Liver (tissue), 3 donors: Measurements from ENCODE around the gene SHB.

Source experiments
- ATF3 ChIP-seq: IDR thresholded peaks from 2 replicates; pipeline ENCODE4 v1.6.1; 2016; ENCODE audit warnings: antibody characterized with exemption
- EGR1 ChIP-seq, 2 donors: IDR thresholded peaks; 2 replicates each; pipeline ENCODE4 v1.6.1; 2016 to 2018; ENCODE audit warnings: antibody characterized with exemption in 2 of 2, low read depth in 2 of 2
- FOXA1 ChIP-seq: IDR thresholded peaks from 2 replicates; pipeline ENCODE4 v1.6.1; 2016; ENCODE audit warnings: antibody characterized with exemption
- HNF4G ChIP-seq: IDR thresholded peaks from 2 replicates; pipeline ENCODE4 v1.6.1; 2016; ENCODE audit warnings: antibody characterized with exemption
- RAD21 ChIP-seq, 2 donors: IDR thresholded peaks; 2 replicates each; pipeline ENCODE4 v1.6.1; 2016; ENCODE audit warnings: antibody characterized with exemption in 2 of 2, mild to moderate bottlenecking in 2 of 2
- SP1 ChIP-seq: IDR thresholded peaks from 2 replicates; pipeline ENCODE4 v1.6.1; 2018; ENCODE audit warnings: antibody characterized with exemption, mild to moderate bottlenecking
- TAF1 ChIP-seq: conservative IDR thresholded peaks from 2 replicates; pipeline ENCODE4 v1.6.1; 2016; ENCODE audit warnings: antibody characterized with exemption, mild to moderate bottlenecking
- ZBTB33 ChIP-seq: IDR thresholded peaks from 2 replicates; pipeline ENCODE4 v1.6.1; 2016; ENCODE audit warnings: antibody characterized with exemption
- TF ChIP-seq, protein P1 (sequence below): IDR thresholded peaks from 2 replicates; pipeline ENCODE4 v1.6.1; 2016; ENCODE audit warnings: antibody characterized with exemption, mild to moderate bottlenecking
- TF ChIP-seq, protein P2 (sequence below): fragments of 150-350 bp; IDR thresholded peaks from 2 replicates; pipeline ENCODE4 v1.5.1; 2017; ENCODE audit warnings: improper control_type of control experiment, low read depth, low read length; ENCODE audit not compliant: missing input control
- TF ChIP-seq, protein P3 (sequence below): IDR thresholded peaks from 2 replicates; pipeline ENCODE4 v1.6.1; 2016; ENCODE audit warnings: antibody characterized with exemption
- donor health status: healthy.
- donor health status: healthy.

DNA sequence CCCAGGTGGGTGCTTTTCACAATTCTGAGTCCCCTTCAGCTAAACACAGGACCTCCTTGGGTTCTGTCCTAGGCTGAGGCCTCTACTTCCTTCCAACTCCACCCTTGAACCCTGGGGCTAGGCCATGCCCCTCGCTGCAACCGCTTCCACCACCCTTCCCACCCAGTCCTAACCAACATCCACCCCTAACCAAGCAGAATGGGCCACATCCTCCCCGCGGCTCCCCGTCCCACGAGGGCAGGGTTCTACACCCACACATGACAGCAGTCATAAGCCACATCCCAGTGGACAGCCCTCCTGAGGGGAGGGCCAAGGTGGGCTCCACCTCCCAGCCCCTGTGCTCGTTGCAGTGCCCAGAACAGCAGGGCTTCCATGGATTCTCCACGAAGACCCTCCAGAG, 65.8 kb downstream of the SHB start:
- TF ChIP-seq, protein P1, sequence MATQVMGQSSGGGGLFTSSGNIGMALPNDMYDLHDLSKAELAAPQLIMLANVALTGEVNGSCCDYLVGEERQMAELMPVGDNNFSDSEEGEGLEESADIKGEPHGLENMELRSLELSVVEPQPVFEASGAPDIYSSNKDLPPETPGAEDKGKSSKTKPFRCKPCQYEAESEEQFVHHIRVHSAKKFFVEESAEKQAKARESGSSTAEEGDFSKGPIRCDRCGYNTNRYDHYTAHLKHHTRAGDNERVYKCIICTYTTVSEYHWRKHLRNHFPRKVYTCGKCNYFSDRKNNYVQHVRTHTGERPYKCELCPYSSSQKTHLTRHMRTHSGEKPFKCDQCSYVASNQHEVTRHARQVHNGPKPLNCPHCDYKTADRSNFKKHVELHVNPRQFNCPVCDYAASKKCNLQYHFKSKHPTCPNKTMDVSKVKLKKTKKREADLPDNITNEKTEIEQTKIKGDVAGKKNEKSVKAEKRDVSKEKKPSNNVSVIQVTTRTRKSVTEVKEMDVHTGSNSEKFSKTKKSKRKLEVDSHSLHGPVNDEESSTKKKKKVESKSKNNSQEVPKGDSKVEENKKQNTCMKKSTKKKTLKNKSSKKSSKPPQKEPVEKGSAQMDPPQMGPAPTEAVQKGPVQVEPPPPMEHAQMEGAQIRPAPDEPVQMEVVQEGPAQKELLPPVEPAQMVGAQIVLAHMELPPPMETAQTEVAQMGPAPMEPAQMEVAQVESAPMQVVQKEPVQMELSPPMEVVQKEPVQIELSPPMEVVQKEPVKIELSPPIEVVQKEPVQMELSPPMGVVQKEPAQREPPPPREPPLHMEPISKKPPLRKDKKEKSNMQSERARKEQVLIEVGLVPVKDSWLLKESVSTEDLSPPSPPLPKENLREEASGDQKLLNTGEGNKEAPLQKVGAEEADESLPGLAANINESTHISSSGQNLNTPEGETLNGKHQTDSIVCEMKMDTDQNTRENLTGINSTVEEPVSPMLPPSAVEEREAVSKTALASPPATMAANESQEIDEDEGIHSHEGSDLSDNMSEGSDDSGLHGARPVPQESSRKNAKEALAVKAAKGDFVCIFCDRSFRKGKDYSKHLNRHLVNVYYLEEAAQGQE, result no peak
- TF ChIP-seq ZBTB33, result no peak
- TF ChIP-seq, protein P2, sequence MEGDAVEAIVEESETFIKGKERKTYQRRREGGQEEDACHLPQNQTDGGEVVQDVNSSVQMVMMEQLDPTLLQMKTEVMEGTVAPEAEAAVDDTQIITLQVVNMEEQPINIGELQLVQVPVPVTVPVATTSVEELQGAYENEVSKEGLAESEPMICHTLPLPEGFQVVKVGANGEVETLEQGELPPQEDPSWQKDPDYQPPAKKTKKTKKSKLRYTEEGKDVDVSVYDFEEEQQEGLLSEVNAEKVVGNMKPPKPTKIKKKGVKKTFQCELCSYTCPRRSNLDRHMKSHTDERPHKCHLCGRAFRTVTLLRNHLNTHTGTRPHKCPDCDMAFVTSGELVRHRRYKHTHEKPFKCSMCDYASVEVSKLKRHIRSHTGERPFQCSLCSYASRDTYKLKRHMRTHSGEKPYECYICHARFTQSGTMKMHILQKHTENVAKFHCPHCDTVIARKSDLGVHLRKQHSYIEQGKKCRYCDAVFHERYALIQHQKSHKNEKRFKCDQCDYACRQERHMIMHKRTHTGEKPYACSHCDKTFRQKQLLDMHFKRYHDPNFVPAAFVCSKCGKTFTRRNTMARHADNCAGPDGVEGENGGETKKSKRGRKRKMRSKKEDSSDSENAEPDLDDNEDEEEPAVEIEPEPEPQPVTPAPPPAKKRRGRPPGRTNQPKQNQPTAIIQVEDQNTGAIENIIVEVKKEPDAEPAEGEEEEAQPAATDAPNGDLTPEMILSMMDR, result no peak
- no peak for TF ChIP-seq HNF4G
- TF ChIP-seq SP1, result no peak
- TF ChIP-seq ATF3, result no peak
- TF ChIP-seq, protein P3, sequence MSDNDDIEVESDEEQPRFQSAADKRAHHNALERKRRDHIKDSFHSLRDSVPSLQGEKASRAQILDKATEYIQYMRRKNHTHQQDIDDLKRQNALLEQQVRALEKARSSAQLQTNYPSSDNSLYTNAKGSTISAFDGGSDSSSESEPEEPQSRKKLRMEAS, result no peak
- no peak for TF ChIP-seq FOXA1
- no peak for TF ChIP-seq EGR1 (IDR thresholded peaks at IDR 0.05; ENCODE audit: low read depth in 2 of 2)
- TF ChIP-seq TAF1, result no peak
- no peak for TF ChIP-seq RAD21 (IDR thresholded peaks at IDR 0.05)
